GM18867 (cell line): Measurements from ENCODE around the gene ZFYVE1.

Experiments used
- ATAC-seq: cut with Tn5 transposase; IDR thresholded peaks from one replicate; pipeline ENCODE4 v1.9.1; 2021; ENCODE audit warnings: mild to moderate bottlenecking, moderate library complexity; ENCODE audit not compliant: unreplicated experiment

Gene ZFYVE1

GRCh38 chr14:72924337-72924736, 102.6 kb downstream of the ZFYVE1 start:
- ATAC-seq: no peak

GRCh38 chr14:72921396-72921795, 105.5 kb downstream of the ZFYVE1 start:
- ATAC-seq: no peak

GRCh38 chr14:72920008-72920407, 106.9 kb downstream of the ZFYVE1 start:
- ATAC-seq: no peak
